GM23338 (cell line): ENCODE measurements around the gene CFAP299. TPM values are rescaled to one million over a fixed set of nuclear protein-coding genes. Genes with fewer than 3 reads are reported as not detected.
A peak's percentile ranks its signal among the peaks of the same experiment; 100 is the strongest.

Source experiments
- ATAC-seq: fragments of 200-7000 bp; cut with Tn5 transposase; 3 replicates; pipeline ENCODE4 v1.9.1; 2020
- DNase-seq: peaks from one replicate; pipeline ENCODE4 v3.0.0-alpha.2; 2015; ENCODE audit warnings: low spot score
- H2AFZ ChIP-seq: fragments of 200-600 bp; sonication (generic); 2 replicates; pipeline ENCODE4 v1.8.0; 2016; ENCODE audit warnings: antibody characterized with exemption, mild to moderate bottlenecking, moderate library complexity
- H3F3A ChIP-seq: fragments of 200-600 bp; sonication (generic); replicated peaks from 2 replicates; pipeline ENCODE4 v1.8.0; 2017; ENCODE audit warnings: antibody characterized with exemption, mixed run types, low read depth
- H3K27ac ChIP-seq: fragments of 200-600 bp; sonication (generic); 2 replicates; pipeline ENCODE4 v1.6.1; 2016; ENCODE audit warnings: low read depth
- H3K27me3 ChIP-seq: fragments of 200-600 bp; sonication (generic); 2 replicates; pipeline ENCODE4 v1.8.0; 2016; ENCODE audit warnings: mild to moderate bottlenecking, mixed run types, moderate library complexity; ENCODE audit not compliant: insufficient read depth
- H3K36me3 ChIP-seq: fragments of 200-600 bp; sonication (generic); 2 replicates; pipeline ENCODE4 v1.8.0; 2016; ENCODE audit warnings: mild to moderate bottlenecking; ENCODE audit not compliant: insufficient read depth
- H3K4me1 ChIP-seq: fragments of 200-600 bp; sonication (generic); 2 replicates; pipeline ENCODE4 v1.8.0; 2016; ENCODE audit warnings: mild to moderate bottlenecking, moderate library complexity; ENCODE audit not compliant: insufficient read depth
- H3K4me2 ChIP-seq: fragments of 200-600 bp; sonication (generic); 2 replicates; pipeline ENCODE4 v1.7.1; 2017; ENCODE audit warnings: mixed run types
- H3K4me3 ChIP-seq: fragments of 200-600 bp; sonication (generic); 2 replicates; pipeline ENCODE4 v1.6.1; 2016; ENCODE audit warnings: mixed run types
- H3K79me2 ChIP-seq: fragments of 200-600 bp; sonication (generic); replicated peaks from 2 replicates; pipeline ENCODE4 v1.8.0; 2017; ENCODE audit warnings: mild to moderate bottlenecking; ENCODE audit not compliant: insufficient read depth
- H3K9me2 ChIP-seq: fragments of 200-600 bp; sonication (generic); 2 replicates; pipeline ENCODE4 v1.8.0; 2017; ENCODE audit not compliant: insufficient read depth
- H4K20me1 ChIP-seq: fragments of 200-600 bp; sonication (generic); replicated peaks from 2 replicates; pipeline ENCODE4 v1.8.0; 2017; ENCODE audit warnings: mild to moderate bottlenecking; ENCODE audit not compliant: insufficient read depth
- H3K27ac Mint-ChIP-seq: 2 replicates; pipeline ENCODE4 v1.8.0; 2020; ENCODE audit warnings: inconsistent platforms, mild to moderate bottlenecking, moderate library complexity, mixed read lengths
- H3K27me3 Mint-ChIP-seq: 3 replicates; pipeline ENCODE4 v1.8.0; 2022; ENCODE audit warnings: low read depth, mild to moderate bottlenecking, moderate library complexity, mixed read lengths, inconsistent platforms; ENCODE audit not compliant: insufficient read depth, poor library complexity
- H3K36me3 Mint-ChIP-seq: 3 replicates; pipeline ENCODE4 v1.8.0; 2021; ENCODE audit warnings: low read depth, mild to moderate bottlenecking, inconsistent platforms, moderate library complexity, mixed read lengths
- H3K4me1 Mint-ChIP-seq: 3 replicates; pipeline ENCODE4 v1.8.0; 2020; ENCODE audit warnings: mild to moderate bottlenecking, inconsistent platforms, mixed read lengths
- H3K4me3 Mint-ChIP-seq: 3 replicates; pipeline ENCODE4 v1.8.0; 2021; ENCODE audit warnings: moderate library complexity, mild to moderate bottlenecking, inconsistent platforms, mixed read lengths
- H3K9me3 Mint-ChIP-seq: 3 replicates; pipeline ENCODE4 v1.8.0; 2020; ENCODE audit warnings: moderate library complexity, mild to moderate bottlenecking, inconsistent platforms, mixed read lengths
- EZH2 ChIP-seq: fragments of 200-600 bp; sonication (generic); IDR thresholded peaks from one replicate; pipeline ENCODE4 v1.8.0; 2017; ENCODE audit warnings: antibody characterized with exemption, mild to moderate bottlenecking, low read depth; ENCODE audit not compliant: unreplicated experiment
- EZH2phosphoT487 ChIP-seq: fragments of 200-600 bp; sonication (generic); IDR thresholded peaks from one replicate; pipeline ENCODE4 v1.8.1; 2018; ENCODE audit warnings: antibody characterized with exemption; ENCODE audit not compliant: unreplicated experiment
- JUNB ChIP-seq: IDR thresholded peaks from one replicate; pipeline ENCODE4 v1.6.1; 2016; ENCODE audit warnings: antibody characterized with exemption; ENCODE audit not compliant: unreplicated experiment
- NANOG ChIP-seq: IDR thresholded peaks from 2 replicates; pipeline ENCODE4 v1.6.1; 2016; ENCODE audit warnings: antibody characterized with exemption, borderline replicate concordance
- POLR2AphosphoS5 ChIP-seq: IDR thresholded peaks from 2 replicates; pipeline ENCODE4 v1.6.1; 2016; ENCODE audit warnings: antibody characterized with exemption, low read depth
- STAT1 ChIP-seq: IDR thresholded peaks from one replicate; pipeline ENCODE4 v1.6.1; 2016; ENCODE audit warnings: antibody characterized with exemption; ENCODE audit not compliant: unreplicated experiment
- ZNF114 ChIP-seq: fragments of 250-450 bp; sonication (Bioruptor Pico); IDR thresholded peaks from 2 replicates; pipeline ENCODE4 v1.5.0; 2020; ENCODE audit warnings: mild to moderate bottlenecking, moderate library complexity
- ZNF331 ChIP-seq: fragments of 250-450 bp; sonication (Bioruptor Pico); IDR thresholded peaks from 2 replicates; pipeline ENCODE4 v1.5.0; 2020; ENCODE audit warnings: low read depth, mild to moderate bottlenecking, moderate library complexity
- polyA plus RNA-seq: library from polyadenylated mRNA; unstranded; fragments of >200 nt; fragmentation: Nextera tagmentation; extraction: Ambion mirVana; gene quantifications from 2 replicates; pipeline ENCODE4 v1.2.1, GENCODE V29; 2016
- total RNA-seq: library from RNA; depleted of rRNA; stranded (reverse); fragments of >200 nt; shearing (Covaris generic); gene quantifications from 2 replicates; pipeline ENCODE4 v1.2.3, GENCODE V29; 2014
- TF ChIP-seq, protein P1 (sequence below): IDR thresholded peaks from 2 replicates; pipeline ENCODE4 v1.6.1; 2016; ENCODE audit warnings: antibody characterized with exemption
- TF ChIP-seq, protein P2 (sequence below): IDR thresholded peaks from one replicate; pipeline ENCODE4 v1.6.1; 2018; ENCODE audit warnings: antibody characterized with exemption; ENCODE audit not compliant: unreplicated experiment
- TF ChIP-seq, protein P3 (sequence below): fragments of 250-450 bp; sonication (Bioruptor Pico); IDR thresholded peaks from 2 replicates; pipeline ENCODE4 v1.5.0; 2020; ENCODE audit warnings: mild to moderate bottlenecking, moderate library complexity
- TF ChIP-seq, protein P4 (sequence below), 2 experiments: fragments of 200-600 bp in 1 of 2; sonication (generic) in 1 of 2; conservative IDR thresholded peaks; 2 replicates each; pipeline versions ENCODE4 v1.5.1 to v1.6.1; 2016 to 2017; ENCODE audit warnings: antibody characterized with exemption in 2 of 2, low read depth in 2 of 2, mild to moderate bottlenecking in 2 of 2, moderate library complexity in 1 of 2

The CFAP299 gene
- total and polyA plus RNA-seq, 2 experiments from 2014 or later = not detected

DNA sequence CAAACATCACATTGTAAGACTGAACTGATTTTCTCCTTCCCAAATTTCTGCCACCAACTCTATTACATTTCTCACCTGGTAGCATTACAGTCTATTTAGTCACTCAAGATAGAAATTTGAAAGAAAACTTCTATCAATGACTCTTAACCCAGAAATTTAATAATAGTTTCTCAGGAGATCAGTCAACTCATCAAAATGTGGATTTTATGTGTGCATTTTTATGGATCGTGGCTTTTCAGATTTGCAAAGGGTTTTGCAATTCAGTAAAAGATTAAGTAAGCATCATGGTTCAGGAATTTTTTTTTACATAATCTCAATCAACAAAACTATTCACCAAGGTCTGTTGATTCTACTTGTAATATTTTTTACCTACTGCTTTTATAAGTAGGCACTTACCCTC, 111.1 kb downstream of the CFAP299 start (continued):
- TF ChIP-seq, protein P1, sequence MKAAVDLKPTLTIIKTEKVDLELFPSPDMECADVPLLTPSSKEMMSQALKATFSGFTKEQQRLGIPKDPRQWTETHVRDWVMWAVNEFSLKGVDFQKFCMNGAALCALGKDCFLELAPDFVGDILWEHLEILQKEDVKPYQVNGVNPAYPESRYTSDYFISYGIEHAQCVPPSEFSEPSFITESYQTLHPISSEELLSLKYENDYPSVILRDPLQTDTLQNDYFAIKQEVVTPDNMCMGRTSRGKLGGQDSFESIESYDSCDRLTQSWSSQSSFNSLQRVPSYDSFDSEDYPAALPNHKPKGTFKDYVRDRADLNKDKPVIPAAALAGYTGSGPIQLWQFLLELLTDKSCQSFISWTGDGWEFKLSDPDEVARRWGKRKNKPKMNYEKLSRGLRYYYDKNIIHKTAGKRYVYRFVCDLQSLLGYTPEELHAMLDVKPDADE = no peak
- TF ChIP-seq STAT1 = no peak
- no peak for TF ChIP-seq ZNF331 (CRISPR knock-in tag)

DNA sequence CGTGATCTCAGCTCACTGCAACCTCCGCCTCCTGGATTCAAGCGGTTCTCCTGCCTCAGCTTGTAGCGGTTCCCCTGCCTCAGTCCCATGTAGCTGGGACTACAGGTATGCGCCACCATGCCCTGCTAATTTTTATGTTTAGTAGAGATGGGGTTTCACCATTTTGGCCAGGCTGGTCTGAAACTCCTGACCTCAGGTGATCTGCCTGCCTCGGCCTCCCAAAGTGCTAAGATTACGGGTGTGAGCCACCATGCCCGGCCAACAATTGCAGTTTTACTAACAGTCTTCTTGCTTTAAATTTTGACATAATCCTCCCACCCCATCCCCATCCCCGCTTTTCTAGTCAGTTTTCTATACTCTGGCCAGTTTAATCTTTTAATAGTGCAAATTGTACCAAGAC, 112.0 kb downstream of the CFAP299 start:
- H3K4me3 Mint-ChIP-seq = no peak overlapping the region
- no peak overlapping the region for H3K27ac ChIP-seq
- no peak overlapping the region for H3K27ac Mint-ChIP-seq
- no peaks in the 10 kb centered on the region for H3K4me1 ChIP-seq
- no peak overlapping the region for H3K4me3 ChIP-seq
- DNase-seq = no peak
- no peaks in the 10 kb centered on the region for H3F3A ChIP-seq
- H2AFZ ChIP-seq = 0 out of 2 replicates have a peak overlapping the region, but pooled peaks have one; percentile 5
- no peaks in the 10 kb centered on the region for H3K4me1 Mint-ChIP-seq
- no peaks in the 10 kb centered on the region for H3K36me3 ChIP-seq
- ATAC-seq = no peak
- H3K79me2 ChIP-seq = no peaks in the 10 kb centered on the region
- H3K9me3 Mint-ChIP-seq = peaks cover 3% of the 10 kb centered on the region; the same call in 2 of the 3 replicates
- peaks cover 5% of the 10 kb centered on the region; the same call in 1 of the 3 replicates for H3K36me3 Mint-ChIP-seq
- no peaks in the 10 kb centered on the region; the same call in 1 of the 2 replicates for H3K9me2 ChIP-seq
- H3K4me2 ChIP-seq = no peak overlapping the region
- H3K27me3 ChIP-seq = no peaks in the 10 kb centered on the region
- H3K27me3 Mint-ChIP-seq = no peaks in the 10 kb centered on the region
- no peaks in the 10 kb centered on the region for H4K20me1 ChIP-seq
- TF ChIP-seq JUNB (no peak), EZH2phosphoT487 (no peak), NANOG (no peak), STAT1 (no peak), EZH2 (no peak), POLR2AphosphoS5 (no peak), ZNF114 (no peak)
- TF ChIP-seq, protein P2, sequence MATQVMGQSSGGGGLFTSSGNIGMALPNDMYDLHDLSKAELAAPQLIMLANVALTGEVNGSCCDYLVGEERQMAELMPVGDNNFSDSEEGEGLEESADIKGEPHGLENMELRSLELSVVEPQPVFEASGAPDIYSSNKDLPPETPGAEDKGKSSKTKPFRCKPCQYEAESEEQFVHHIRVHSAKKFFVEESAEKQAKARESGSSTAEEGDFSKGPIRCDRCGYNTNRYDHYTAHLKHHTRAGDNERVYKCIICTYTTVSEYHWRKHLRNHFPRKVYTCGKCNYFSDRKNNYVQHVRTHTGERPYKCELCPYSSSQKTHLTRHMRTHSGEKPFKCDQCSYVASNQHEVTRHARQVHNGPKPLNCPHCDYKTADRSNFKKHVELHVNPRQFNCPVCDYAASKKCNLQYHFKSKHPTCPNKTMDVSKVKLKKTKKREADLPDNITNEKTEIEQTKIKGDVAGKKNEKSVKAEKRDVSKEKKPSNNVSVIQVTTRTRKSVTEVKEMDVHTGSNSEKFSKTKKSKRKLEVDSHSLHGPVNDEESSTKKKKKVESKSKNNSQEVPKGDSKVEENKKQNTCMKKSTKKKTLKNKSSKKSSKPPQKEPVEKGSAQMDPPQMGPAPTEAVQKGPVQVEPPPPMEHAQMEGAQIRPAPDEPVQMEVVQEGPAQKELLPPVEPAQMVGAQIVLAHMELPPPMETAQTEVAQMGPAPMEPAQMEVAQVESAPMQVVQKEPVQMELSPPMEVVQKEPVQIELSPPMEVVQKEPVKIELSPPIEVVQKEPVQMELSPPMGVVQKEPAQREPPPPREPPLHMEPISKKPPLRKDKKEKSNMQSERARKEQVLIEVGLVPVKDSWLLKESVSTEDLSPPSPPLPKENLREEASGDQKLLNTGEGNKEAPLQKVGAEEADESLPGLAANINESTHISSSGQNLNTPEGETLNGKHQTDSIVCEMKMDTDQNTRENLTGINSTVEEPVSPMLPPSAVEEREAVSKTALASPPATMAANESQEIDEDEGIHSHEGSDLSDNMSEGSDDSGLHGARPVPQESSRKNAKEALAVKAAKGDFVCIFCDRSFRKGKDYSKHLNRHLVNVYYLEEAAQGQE = no peak
- TF ChIP-seq, protein P1 = no peak
- TF ChIP-seq, protein P3, sequence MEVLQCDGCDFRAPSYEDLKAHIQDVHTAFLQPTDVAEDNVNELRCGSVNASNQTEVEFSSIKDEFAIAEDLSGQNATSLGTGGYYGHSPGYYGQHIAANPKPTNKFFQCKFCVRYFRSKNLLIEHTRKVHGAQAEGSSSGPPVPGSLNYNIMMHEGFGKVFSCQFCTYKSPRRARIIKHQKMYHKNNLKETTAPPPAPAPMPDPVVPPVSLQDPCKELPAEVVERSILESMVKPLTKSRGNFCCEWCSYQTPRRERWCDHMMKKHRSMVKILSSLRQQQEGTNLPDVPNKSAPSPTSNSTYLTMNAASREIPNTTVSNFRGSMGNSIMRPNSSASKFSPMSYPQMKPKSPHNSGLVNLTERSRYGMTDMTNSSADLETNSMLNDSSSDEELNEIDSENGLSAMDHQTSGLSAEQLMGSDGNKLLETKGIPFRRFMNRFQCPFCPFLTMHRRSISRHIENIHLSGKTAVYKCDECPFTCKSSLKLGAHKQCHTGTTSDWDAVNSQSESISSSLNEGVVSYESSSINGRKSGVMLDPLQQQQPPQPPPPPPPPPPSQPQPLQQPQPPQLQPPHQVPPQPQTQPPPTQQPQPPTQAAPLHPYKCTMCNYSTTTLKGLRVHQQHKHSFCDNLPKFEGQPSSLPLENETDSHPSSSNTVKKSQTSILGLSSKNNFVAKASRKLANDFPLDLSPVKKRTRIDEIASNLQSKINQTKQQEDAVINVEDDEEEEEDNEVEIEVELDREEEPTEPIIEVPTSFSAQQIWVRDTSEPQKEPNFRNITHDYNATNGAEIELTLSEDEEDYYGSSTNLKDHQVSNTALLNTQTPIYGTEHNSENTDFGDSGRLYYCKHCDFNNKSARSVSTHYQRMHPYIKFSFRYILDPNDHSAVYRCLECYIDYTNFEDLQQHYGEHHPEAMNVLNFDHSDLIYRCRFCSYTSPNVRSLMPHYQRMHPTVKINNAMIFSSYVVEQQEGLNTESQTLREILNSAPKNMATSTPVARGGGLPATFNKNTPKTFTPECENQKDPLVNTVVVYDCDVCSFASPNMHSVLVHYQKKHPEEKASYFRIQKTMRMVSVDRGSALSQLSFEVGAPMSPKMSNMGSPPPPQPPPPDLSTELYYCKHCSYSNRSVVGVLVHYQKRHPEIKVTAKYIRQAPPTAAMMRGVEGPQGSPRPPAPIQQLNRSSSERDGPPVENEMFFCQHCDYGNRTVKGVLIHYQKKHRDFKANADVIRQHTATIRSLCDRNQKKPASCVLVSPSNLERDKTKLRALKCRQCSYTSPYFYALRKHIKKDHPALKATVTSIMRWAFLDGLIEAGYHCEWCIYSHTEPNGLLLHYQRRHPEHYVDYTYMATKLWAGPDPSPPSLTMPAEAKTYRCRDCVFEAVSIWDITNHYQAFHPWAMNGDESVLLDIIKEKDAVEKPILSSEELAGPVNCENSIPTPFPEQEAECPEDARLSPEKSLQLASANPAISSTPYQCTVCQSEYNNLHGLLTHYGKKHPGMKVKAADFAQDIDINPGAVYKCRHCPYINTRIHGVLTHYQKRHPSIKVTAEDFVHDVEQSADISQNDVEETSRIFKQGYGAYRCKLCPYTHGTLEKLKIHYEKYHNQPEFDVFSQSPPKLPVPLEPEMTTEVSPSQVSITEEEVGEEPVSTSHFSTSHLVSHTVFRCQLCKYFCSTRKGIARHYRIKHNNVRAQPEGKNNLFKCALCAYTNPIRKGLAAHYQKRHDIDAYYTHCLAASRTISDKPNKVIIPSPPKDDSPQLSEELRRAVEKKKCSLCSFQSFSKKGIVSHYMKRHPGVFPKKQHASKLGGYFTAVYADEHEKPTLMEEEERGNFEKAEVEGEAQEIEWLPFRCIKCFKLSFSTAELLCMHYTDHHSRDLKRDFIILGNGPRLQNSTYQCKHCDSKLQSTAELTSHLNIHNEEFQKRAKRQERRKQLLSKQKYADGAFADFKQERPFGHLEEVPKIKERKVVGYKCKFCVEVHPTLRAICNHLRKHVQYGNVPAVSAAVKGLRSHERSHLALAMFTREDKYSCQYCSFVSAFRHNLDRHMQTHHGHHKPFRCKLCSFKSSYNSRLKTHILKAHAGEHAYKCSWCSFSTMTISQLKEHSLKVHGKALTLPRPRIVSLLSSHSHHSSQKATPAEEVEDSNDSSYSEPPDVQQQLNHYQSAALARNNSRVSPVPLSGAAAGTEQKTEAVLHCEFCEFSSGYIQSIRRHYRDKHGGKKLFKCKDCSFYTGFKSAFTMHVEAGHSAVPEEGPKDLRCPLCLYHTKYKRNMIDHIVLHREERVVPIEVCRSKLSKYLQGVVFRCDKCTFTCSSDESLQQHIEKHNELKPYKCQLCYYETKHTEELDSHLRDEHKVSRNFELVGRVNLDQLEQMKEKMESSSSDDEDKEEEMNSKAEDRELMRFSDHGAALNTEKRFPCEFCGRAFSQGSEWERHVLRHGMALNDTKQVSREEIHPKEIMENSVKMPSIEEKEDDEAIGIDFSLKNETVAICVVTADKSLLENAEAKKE (CRISPR knock-in tag) = no peak
- TF ChIP-seq, protein P4, sequence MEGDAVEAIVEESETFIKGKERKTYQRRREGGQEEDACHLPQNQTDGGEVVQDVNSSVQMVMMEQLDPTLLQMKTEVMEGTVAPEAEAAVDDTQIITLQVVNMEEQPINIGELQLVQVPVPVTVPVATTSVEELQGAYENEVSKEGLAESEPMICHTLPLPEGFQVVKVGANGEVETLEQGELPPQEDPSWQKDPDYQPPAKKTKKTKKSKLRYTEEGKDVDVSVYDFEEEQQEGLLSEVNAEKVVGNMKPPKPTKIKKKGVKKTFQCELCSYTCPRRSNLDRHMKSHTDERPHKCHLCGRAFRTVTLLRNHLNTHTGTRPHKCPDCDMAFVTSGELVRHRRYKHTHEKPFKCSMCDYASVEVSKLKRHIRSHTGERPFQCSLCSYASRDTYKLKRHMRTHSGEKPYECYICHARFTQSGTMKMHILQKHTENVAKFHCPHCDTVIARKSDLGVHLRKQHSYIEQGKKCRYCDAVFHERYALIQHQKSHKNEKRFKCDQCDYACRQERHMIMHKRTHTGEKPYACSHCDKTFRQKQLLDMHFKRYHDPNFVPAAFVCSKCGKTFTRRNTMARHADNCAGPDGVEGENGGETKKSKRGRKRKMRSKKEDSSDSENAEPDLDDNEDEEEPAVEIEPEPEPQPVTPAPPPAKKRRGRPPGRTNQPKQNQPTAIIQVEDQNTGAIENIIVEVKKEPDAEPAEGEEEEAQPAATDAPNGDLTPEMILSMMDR (conservative IDR thresholded peaks at IDR 0.05; ENCODE audit: low read depth in 2 of 2) = no peak
